Activated CD4-positive, alpha-beta memory T cell treated with anti-CD3 and anti-CD28 coated beads for 36 hours (primary cell): Measurements from ENCODE around the gene DENND1C. TPM values are rescaled to one million over a fixed set of nuclear protein-coding genes. Genes with fewer than 3 reads are reported as not detected.

Experiments used
- CTCF ChIA-PET: fragments of 350-600 bp; sonication (Branson Sonifier 250); formaldehyde crosslinking; loops from one replicate; lab custom pipeline; 2021; ENCODE audit warnings: antibody characterized with exemption, inconsistent platforms; lab: Charles Lee
- POLR2A ChIA-PET: fragments of 350-600 bp; sonication (Branson Sonifier 250); formaldehyde crosslinking; loops from one replicate; lab custom pipeline; 2021; ENCODE audit warnings: antibody characterized with exemption; lab: Charles Lee
- DNase-seq: peaks from one replicate; pipeline ENCODE4 v3.0.0-alpha.2; 2020
- H3K27ac Mint-ChIP-seq: one replicate; pipeline ENCODE4 v1.8.0; 2021; ENCODE audit warnings: mixed read lengths
- H3K27me3 Mint-ChIP-seq: one replicate; pipeline ENCODE4 v1.8.0; 2021; ENCODE audit warnings: mixed read lengths
- H3K36me3 Mint-ChIP-seq: one replicate; pipeline ENCODE4 v1.8.0; 2021; ENCODE audit warnings: mixed read lengths
- H3K4me1 Mint-ChIP-seq: one replicate; pipeline ENCODE4 v1.8.0; 2021; ENCODE audit warnings: low read depth, mixed read lengths
- H3K4me3 Mint-ChIP-seq: one replicate; pipeline ENCODE4 v1.8.0; 2021; ENCODE audit warnings: mild to moderate bottlenecking, mixed read lengths
- H3K9me3 Mint-ChIP-seq: one replicate; pipeline ENCODE4 v1.8.0; 2021; ENCODE audit warnings: mixed read lengths
- intact Hi-C: fragments of 100-400 bp; cut with micrococcal nuclease; formaldehyde crosslinking; loops from one replicate; pipeline ENCODE4 v1.15.1; 2023
- total RNA-seq, 2 experiments: library from RNA; stranded (reverse); gene quantifications; one replicate each; pipeline ENCODE4 v1.2.3, GENCODE V29; 2021

Gene DENND1C
- total RNA-seq, 2 experiments from 2014 or later: 62.1 to 69.3 TPM

DNA sequence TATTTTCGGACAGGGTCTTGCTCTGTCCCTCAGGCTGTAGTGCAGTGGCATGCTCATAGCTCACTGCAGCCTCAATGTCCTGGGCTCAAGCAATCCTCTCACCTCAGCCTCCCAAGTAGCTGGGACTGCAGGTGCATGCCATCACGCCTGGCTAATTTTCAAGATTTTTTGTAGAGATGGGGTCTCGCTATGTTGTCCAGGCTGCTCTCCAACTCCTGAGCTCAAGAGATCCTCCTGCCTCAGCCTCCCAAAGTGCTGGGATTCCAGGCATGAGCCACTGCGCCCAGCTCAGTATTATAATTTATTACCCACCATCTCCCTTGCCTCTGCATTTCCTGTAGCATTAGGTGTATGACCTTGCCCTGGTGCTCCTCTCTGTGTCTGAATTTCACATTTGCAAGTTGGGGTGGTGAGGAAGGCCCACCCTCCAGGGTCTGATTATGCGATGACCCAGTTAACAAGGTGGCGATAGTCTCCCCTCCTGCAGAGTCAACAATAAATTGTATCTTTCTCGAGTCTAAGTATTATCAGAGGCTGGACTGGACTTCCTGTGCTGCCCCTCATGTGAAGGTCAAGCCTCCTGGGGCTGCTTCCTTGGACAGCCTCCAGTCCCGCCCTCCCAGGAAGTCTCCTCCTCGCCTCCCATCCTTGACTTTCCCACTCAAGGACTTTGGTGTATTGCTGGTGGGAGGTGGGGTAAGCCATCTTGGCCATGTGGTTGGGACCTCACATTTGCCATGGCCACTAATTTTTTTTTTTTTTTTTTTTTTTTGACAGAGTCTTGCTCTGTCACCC is 22.0 kb upstream of the DENND1C start:
- Mint-ChIP-seq H3K9me3 (no peaks in the 10 kb centered on the region), H3K4me1 (peaks cover 10% of the 10 kb centered on the region), H3K27me3 (peaks cover 17% of the 10 kb centered on the region), H3K27ac (no peak overlapping the region), H3K4me3 (no peak overlapping the region), H3K36me3 (no peaks in the 10 kb centered on the region)
- CTCF ChIA-PET: interaction anchor here (0.6 to 2.7 kb wide), 6 partner anchors 13 to 150 kb away, joined by 3 to 9 read pairs (median 4); partner anchors contain the start of gene DENND1C
- no peak for DNase-seq
- POLR2A ChIA-PET: interaction anchor here (0.9 kb wide), 1 partner anchor 22 kb away, joined by 4 read pairs; the partner anchor contains the start of gene DENND1C
- intact Hi-C loops: loop anchor here (2.0 kb wide), 2 partner anchors 23 to 43 kb away; partner anchors contain the start of gene DENND1C

DNA sequence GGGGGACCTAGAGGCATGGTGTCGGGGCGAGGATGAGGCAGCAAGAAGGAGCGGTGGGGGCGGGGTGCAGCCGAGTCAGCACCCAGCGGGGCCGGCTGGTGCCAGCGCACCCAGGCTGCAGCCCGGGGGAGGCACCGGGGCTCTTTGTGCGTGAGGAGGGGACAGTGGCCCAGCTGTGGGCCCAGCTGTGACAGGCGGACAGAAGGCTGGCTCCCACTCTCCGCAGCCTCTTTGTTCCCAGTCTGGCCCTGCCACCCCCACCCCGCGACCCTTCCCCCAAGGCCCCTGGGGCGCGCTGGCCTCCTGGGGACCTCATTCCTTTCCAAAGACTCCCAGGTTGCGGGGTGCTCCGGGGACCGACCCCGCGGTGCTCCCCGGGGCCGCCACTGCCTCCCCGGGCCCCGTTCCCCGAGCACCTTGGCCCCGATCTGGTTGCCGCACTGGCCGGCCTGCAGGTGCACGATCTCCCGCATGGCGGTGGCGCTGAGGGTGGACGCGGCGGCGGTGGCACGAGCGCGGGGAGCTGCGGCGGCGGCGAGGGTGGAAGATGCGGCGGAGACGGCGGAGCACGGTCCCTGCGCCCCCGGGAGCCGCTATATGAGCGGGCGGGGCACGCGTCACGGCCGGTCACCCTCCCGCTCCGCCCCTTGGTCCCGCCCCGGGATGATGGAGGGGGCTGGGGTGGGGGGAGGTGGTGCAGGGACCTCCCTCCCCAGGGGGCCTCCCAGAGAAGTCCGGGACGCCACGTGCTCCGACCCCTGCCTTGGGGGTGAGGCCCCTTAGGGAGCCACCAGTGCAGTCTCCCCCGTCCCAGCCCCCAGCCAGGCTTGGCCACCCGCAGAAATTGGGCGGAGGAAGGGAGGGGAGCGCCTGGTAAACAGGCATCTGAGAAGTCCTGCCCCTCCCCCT is 20.4 kb upstream of the DENND1C start, which contains the start of gene TUBB4A:
TSS of gene TUBB4A (minus strand) at position 570 of the 909 bp plus-strand sequence. CDS start at position 473, 97 bp downstream.
- peak; percentile 58 for DNase-seq
- ChIA-PET POLR2A (interaction anchor here (0.8 to 1.6 kb wide), 3 partner anchors 15 to 64 kb away, joined by 3 to 4 read pairs (median 4); partner anchors contain the start of gene DENND1C), CTCF (no interaction called here)
- peaks cover 10% of the 10 kb centered on the region for H3K4me1 Mint-ChIP-seq
- intact Hi-C loops: no loop called here
- H3K27ac Mint-ChIP-seq: no peak within 1 kb of the TSS
- peaks cover 17% of the 10 kb centered on the region for H3K27me3 Mint-ChIP-seq
- H3K36me3 Mint-ChIP-seq: no peaks in the 10 kb centered on the region
- peak within 1 kb of the TSS; percentile 71 for H3K4me3 Mint-ChIP-seq
- no peaks in the 10 kb centered on the region for H3K9me3 Mint-ChIP-seq

DNA sequence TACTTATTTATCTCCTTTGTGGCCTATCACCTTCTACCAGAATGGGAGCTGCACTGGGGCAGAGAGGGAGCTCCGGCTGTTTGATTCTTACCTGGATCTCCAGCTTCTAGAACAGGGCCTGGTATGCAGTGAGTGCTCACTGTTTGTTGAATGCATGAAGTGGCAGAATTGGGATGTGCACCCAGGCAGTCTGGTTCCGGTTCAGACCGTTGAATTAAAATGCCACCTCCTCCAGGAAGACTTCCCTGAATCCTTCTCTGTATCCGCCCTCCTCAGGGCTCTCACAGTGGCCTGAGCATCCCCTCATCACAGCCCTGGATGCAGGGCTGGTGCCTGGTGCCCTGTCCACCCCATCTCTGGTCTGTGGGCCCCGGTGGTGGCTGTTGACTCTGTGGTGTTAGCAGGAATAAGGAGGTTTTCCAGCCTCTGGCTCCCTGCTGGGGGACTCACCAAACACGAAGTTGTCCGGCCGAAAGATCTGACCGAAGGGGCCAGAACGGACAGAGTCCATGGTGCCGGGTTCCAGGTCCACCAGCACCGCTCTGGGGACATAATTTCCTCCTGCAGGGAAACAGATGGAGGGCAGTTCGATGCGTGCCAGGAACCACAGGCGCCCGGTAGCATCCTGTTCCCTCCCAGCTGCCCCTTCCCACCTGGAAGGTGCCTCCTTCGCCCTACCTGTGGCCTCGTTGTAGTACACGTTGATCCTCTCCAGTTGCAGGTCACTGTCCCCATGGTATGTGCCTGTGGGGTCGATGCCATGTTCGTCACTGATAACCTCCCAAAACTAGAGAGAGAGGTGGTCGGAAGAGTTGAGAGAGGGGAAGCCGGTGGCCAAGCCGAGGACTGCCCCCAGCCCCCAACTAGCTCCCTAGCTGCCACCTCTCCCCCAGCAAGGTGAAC is 19.5 kb upstream of the DENND1C start:
- intact Hi-C loops: no loop called here

DNA sequence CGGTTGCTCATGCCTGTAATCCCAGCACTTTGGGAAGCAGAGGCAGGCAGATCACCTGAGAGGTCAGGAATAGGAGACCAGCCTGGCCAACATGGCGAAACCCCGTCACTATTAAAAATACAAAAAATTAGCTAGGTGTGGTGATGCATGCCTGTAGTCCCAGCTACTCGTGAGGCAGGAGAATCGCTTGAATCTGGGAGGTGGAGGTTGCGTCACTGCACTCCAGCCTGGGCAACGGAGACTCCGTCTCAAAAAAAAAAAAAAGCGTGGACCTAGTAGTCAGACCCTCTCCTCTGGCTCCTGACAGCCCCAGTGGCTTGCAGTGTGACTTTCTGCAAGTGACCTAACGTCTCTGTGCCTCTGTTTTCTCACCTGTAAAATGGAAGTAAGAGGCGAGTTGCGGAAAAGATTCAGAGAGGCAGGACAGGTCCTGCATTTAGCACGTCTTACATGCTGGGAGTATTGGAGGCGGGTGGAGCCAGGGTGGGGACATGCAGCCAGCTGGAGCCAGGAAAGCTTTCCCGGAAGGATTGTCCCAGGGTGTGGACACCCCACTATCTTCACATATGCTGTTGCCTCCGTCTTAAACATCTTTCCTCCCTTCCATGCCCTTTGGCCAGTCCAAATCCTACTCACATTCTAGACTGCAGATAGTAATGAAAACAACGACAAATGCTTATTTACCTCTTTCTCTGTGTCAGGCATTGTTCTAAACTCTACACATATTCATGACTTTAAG is 17.6 kb upstream of the DENND1C start:
- peaks cover 6% of the 10 kb centered on the region for H3K4me1 Mint-ChIP-seq

More for the DNA sequence above, 19.5 kb upstream of the DENND1C start:
- ChIA-PET CTCF (interaction anchor here (1.0 kb wide), 1 partner anchor 19 kb away, joined by 4 read pairs; the partner anchor contains the start of gene DENND1C), POLR2A (interaction anchor here (0.8 to 1.6 kb wide), 2 partner anchors 16 to 63 kb away, joined by 3 to 4 read pairs; no protein-coding TSS in a partner anchor)
- Mint-ChIP-seq H3K36me3 (no peaks in the 10 kb centered on the region), H3K27ac (no peak overlapping the region), H3K4me3 (peak overlapping the region; percentile 71), H3K4me1 (peaks cover 10% of the 10 kb centered on the region), H3K27me3 (peaks cover 17% of the 10 kb centered on the region), H3K9me3 (no peaks in the 10 kb centered on the region)
- DNase-seq: no peak

DNA sequence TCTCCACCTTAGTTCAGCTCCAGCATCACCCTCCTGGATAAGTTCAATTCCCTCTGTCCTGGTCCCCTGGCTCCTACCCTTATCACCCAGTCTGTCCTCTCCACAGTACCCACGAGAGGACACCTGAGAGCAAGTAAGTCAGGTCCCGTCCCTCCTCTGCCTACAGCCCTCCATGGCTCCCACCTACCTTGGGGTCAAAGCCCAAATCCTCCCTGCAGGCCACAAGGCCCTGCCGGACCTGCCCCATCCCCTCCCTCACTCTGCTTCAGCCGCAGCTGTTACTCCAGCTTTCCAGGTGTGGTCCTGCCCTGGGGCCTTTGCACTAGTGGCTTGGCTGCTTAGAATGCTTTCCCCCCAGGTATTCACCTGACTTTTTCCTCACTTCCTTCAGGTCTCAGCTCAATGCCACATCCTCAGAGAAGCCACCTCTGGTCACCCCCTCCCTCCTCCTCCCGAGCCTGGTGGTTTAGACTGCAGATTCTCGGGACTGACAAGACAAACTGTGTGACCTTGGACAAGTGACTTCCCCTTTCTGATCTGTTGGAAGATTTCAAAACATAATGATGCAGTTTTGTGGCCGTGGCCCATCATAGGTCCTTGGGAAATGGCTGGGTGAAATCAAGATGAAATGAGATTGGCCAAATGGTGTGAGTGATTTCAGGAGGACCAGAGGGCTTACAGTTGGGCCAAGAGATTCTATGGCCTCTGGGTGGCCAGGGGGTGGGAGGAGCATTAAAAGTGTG is 16.9 kb upstream of the DENND1C start:
- Mint-ChIP-seq H3K27ac (no peak overlapping the region), H3K9me3 (no peaks in the 10 kb centered on the region), H3K27me3 (peaks cover 13% of the 10 kb centered on the region), H3K4me3 (no peak overlapping the region), H3K4me1 (peaks cover 6% of the 10 kb centered on the region), H3K36me3 (no peaks in the 10 kb centered on the region)
- DNase-seq: no peak
- ChIA-PET CTCF (no interaction called here), POLR2A (no interaction called here)
- intact Hi-C loops: no loop called here

More for the DNA sequence above, 17.6 kb upstream of the DENND1C start:
- H3K36me3 Mint-ChIP-seq: no peaks in the 10 kb centered on the region
- H3K27ac Mint-ChIP-seq: no peak overlapping the region
- ChIA-PET CTCF (interaction anchor here (1.0 kb wide), 1 partner anchor 18 kb away, joined by 4 read pairs; the partner anchor contains the start of gene DENND1C), POLR2A (no interaction called here)
- H3K27me3 Mint-ChIP-seq: peaks cover 17% of the 10 kb centered on the region
- no peak for DNase-seq
- H3K9me3 Mint-ChIP-seq: no peaks in the 10 kb centered on the region
- intact Hi-C loops: no loop called here
- no peak overlapping the region for H3K4me3 Mint-ChIP-seq

DNA sequence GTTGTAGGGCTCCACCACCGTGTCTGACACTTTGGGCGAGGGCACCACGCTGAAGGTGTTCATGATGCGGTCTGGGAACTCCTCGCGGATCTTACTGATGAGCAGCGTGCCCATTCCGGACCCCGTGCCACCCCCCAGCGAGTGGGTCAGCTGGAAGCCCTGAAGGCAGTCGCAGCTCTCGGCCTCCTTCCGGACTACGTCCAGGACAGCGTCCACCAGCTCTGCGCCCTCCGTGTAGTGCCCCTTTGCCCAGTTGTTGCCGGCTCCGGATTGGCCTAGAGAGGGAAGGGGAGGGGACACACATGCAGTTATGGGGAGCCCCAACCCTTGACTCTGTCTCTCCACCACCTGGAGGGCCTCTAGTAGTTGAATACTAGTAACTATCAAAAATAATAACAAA is 14.4 kb upstream of the DENND1C start:
- POLR2A ChIA-PET: no interaction called here
- H3K4me3 Mint-ChIP-seq: no peak overlapping the region
- CTCF ChIA-PET: no interaction called here

DNA sequence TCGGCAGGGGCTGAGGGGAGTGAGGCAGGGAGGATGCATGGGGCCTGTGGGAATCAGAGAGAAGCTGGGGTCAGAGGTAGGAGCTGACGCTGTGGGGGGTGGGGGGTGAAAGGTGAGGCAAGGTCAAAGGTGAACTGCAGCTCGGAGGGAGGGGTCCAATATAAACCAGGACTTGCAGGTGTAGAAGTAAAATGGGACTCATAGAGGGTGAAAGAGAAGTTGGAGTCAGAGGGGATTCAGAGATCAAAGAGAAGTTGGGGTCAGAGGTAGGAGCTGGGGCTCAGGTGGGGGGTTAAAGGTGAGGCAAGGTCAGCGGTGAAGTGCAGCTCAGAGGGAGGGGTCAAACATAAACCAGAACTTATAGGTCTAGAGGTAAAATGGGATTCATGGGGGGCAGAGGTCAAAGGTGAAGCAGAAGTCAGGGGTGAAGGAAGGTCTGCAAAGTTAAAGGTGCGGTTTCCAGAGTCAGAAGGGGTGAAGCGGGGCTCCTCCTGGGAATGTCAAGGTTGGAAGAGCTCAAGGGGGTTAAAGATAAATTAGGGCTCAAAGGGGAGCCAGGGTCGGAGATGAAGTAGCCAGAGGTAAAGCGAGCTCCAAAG is 12.9 kb upstream of the DENND1C start:
- ChIA-PET CTCF (no interaction called here), POLR2A (no interaction called here)
- Mint-ChIP-seq H3K27ac (no peak overlapping the region), H3K27me3 (no peaks in the 10 kb centered on the region), H3K36me3 (no peaks in the 10 kb centered on the region), H3K4me3 (no peak overlapping the region), H3K4me1 (peaks cover 12% of the 10 kb centered on the region), H3K9me3 (peaks cover 9% of the 10 kb centered on the region)
- intact Hi-C loops: no loop called here
- no peak for DNase-seq

More for the DNA sequence above, 14.4 kb upstream of the DENND1C start:
- H3K9me3 Mint-ChIP-seq: peaks cover 9% of the 10 kb centered on the region
- intact Hi-C loops: no loop called here
- H3K27ac Mint-ChIP-seq: no peak overlapping the region
- peaks cover 4% of the 10 kb centered on the region for H3K27me3 Mint-ChIP-seq
- DNase-seq: no peak
- no peaks in the 10 kb centered on the region for H3K36me3 Mint-ChIP-seq
- peaks cover 6% of the 10 kb centered on the region for H3K4me1 Mint-ChIP-seq

DNA sequence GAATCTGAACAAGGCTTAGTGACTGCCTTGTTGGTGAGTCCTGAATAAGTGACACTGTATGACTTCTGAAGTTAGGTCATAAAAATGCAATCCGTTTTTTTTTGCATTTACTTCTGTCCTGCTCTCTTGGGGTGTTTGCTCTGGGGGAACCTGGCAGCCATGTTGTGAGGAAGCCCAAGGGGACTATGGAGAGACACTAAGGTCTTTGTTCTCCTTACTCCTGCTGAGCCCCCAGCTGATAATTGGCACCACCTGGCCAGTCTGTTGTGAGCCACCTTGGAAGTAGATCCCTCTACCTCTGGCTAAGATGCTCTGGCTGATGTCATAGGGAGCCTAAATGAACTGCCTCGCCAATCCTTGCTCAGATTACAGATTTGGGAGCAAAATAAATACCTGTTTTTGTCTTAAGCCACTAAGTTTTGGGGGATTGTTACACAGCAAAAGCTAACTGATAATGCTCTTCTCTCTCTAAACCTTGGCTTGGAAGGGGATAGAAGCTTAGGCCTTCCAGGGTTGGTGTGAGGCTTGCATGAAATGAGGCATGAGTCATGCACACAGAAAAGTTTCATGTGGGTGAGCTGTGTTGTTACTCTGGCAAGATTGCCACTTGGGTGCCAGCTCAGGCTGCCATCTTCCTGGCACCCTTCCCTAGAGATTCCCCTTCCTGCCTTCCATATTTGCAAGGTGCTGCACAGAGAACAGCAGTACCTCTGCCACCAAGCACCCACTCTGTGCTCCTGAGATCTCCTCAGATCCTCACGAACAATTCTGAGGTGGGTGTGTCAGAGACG is 10.4 kb upstream of the DENND1C start:
- CTCF ChIA-PET: interaction anchor here (1.9 kb wide), 1 partner anchor 25 kb away, joined by 6 read pairs; no protein-coding TSS in a partner anchor
- Mint-ChIP-seq H3K4me1 (peaks cover 16% of the 10 kb centered on the region), H3K36me3 (no peaks in the 10 kb centered on the region), H3K4me3 (no peak overlapping the region), H3K27ac (no peak overlapping the region), H3K27me3 (no peaks in the 10 kb centered on the region), H3K9me3 (peaks cover 9% of the 10 kb centered on the region)
- no peak for DNase-seq
- POLR2A ChIA-PET: no interaction called here
- intact Hi-C loops: no loop called here

DNA sequence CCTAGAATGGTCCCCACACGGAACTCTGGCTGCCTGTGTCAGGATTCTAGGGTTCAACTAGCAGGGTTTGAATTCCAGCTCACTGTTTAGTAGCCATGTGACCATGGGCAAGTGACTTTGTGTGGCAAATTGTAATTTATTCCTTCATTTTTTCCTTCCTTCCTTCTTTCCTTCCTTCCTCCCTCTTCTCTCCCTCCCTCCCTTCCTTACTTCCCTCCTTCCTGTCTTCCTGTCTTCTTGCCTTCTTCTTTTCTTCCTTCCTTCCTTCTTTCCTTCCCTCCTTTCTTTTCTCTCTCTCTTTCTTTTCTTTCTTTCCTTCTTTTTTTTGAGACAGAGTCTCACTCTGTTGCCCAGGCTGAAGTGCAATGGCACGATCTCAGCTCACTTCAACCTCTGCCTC is 8.5 kb upstream of the DENND1C start:
- DNase-seq: no peak
- intact Hi-C loops: no loop called here
- Mint-ChIP-seq H3K27me3 (no peaks in the 10 kb centered on the region), H3K4me3 (peak overlapping the region; percentile 80), H3K4me1 (peaks cover 16% of the 10 kb centered on the region), H3K9me3 (peaks cover 9% of the 10 kb centered on the region), H3K36me3 (no peaks in the 10 kb centered on the region), H3K27ac (peak overlapping the region; percentile 90)
- ChIA-PET CTCF (interaction anchor here (0.7 to 1.6 kb wide), 2 partner anchors 15 to 330 kb away, joined by 4 read pairs; no protein-coding TSS in a partner anchor), POLR2A (interaction anchor here (0.8 to 1.0 kb wide), 2 partner anchors 9 to 66 kb away, joined by 3 read pairs; partner anchors contain the start of gene KHSRP)
